ENCODE results near the gene STEAP4. TPM values are rescaled to one million over a fixed set of nuclear protein-coding genes. Genes with fewer than 3 reads are reported as not detected.
"Not testable (repeated sequence)": the region's sequence is repeated elsewhere in the genome, so short reads cannot be mapped to it uniquely, and the experiment has no call there.

STEAP4 gene
- total RNA-seq, 1 donor from 2014 or later = 0.39 TPM

DNA sequence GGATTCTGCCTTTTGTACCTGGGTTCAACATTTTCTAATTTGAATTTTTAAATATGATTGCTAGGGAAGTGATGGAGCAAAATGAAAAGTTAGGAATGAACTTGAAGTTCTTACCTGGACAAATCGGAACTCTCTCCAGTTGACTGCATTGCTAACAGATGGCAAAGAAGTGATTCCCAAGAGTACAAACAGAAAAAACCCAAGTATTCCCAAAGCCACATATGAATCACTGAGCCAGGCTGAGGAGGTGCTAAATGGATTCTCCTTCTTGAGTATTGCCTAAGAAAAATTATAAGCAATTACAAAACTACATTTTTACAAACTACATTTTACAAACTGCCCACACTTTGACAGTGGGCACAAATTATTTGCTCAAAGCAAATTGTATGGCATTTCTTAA is 25.9 kb downstream of the STEAP4 start:
- no peak overlapping the region for H3K27ac Mint-ChIP-seq
- H3K4me3 Mint-ChIP-seq (ENCODE audit: low read depth) = no peak overlapping the region
- DNase-seq (ENCODE audit: low spot score) = no peak
- H3K36me3 Mint-ChIP-seq (ENCODE audit: low read depth) = no peaks in the 10 kb centered on the region
- H3K4me1 Mint-ChIP-seq (ENCODE audit: low read depth) = no peaks in the 10 kb centered on the region
- H3K27me3 Mint-ChIP-seq (ENCODE audit: low read depth) = no peaks in the 10 kb centered on the region
- no peaks in the 10 kb centered on the region for H3K9me3 Mint-ChIP-seq
- intact Hi-C loops (cut with micrococcal nuclease) = no loop called here

- Mint-ChIP-seq H3K4me1 (ENCODE audit: low read depth) (no peaks in the 10 kb centered on the region), H3K36me3 (ENCODE audit: low read depth) (no peaks in the 10 kb centered on the region), H3K4me3 (ENCODE audit: low read depth) (no peak overlapping the region), H3K27me3 (ENCODE audit: low read depth) (no peaks in the 10 kb centered on the region), H3K9me3 (no peaks in the 10 kb centered on the region), H3K27ac (no peak overlapping the region)
- no peak for DNase-seq (ENCODE audit: low spot score)
- intact Hi-C loops (cut with micrococcal nuclease) = no loop called here
Measured at GRCh38 chr7:88279323-88279722, 27.4 kb downstream of the STEAP4 start.

- no peak overlapping the region for H3K4me3 Mint-ChIP-seq (ENCODE audit: low read depth)
- H3K4me1 Mint-ChIP-seq (ENCODE audit: low read depth) = no peaks in the 10 kb centered on the region
- intact Hi-C loops (cut with micrococcal nuclease) = no loop called here
- H3K27me3 Mint-ChIP-seq (ENCODE audit: low read depth) = no peaks in the 10 kb centered on the region
- H3K9me3 Mint-ChIP-seq = no peaks in the 10 kb centered on the region
- H3K36me3 Mint-ChIP-seq (ENCODE audit: low read depth) = no peaks in the 10 kb centered on the region
- H3K27ac Mint-ChIP-seq = no peak overlapping the region
- no peak for DNase-seq (ENCODE audit: low spot score)
Measured at GRCh38 chr7:88278881-88279280, 27.8 kb downstream of the STEAP4 start.

GRCh38 chr7:88276605-88277153 is 30.0 kb downstream of the STEAP4 start:
- Mint-ChIP-seq H3K4me3 (ENCODE audit: low read depth) (no peak overlapping the region), H3K27ac (no peak overlapping the region), H3K9me3 (no peaks in the 10 kb centered on the region), H3K27me3 (ENCODE audit: low read depth) (no peaks in the 10 kb centered on the region), H3K36me3 (ENCODE audit: low read depth) (no peaks in the 10 kb centered on the region), H3K4me1 (ENCODE audit: low read depth) (no peaks in the 10 kb centered on the region)
- no peak for DNase-seq (ENCODE audit: low spot score)
- intact Hi-C loops (cut with micrococcal nuclease) = no loop called here

DNA sequence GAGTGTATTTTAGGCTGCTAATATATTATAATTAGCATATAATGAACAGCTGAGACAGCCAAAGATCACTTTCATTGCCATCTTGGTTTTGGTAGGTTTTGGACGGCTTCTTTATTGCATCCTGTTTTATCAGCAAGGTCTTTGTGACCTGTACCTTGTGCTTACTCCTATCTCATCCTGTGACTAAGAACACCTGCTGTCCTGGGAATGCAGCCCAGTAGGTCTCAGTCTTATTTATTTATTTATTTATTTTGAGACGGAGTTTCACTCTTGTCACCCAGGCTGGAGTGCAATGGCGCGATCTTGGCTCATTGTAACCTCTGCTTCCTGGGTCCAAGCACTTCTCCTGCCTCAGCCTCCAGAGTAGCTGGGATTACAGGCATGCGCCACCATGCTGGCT is 31.8 kb downstream of the STEAP4 start:
- H3K4me1 Mint-ChIP-seq (ENCODE audit: low read depth) = not testable (repeated sequence)

DNA sequence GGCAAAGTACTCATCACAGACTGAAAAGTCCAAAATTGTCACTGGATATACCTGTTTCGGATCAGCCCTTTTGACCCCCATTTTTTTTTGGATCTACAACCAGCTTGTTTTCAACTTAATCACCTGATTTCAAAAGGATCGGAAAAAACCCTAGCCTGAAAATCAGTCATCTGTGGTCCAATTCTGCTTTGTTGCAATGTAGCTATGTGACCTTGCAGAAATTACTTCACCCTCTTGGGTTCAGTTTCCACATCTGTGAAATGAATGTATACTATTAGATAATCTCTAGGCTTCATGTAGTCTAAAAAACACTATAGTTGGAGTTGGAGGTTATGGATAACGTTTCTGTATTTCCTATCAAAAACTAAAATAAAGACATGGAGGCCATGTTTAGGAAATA is 37.1 kb downstream of the STEAP4 start:
- no peak overlapping the region for H3K27ac Mint-ChIP-seq
- H3K4me3 Mint-ChIP-seq (ENCODE audit: low read depth) = no peak overlapping the region
- no peak for DNase-seq (ENCODE audit: low spot score)
- intact Hi-C loops (cut with micrococcal nuclease) = no loop called here
- no peaks in the 10 kb centered on the region for H3K27me3 Mint-ChIP-seq (ENCODE audit: low read depth)
- H3K4me1 Mint-ChIP-seq (ENCODE audit: low read depth) = no peaks in the 10 kb centered on the region
- H3K9me3 Mint-ChIP-seq = no peaks in the 10 kb centered on the region
- no peaks in the 10 kb centered on the region for H3K36me3 Mint-ChIP-seq (ENCODE audit: low read depth)

More for the DNA sequence above, 31.8 kb downstream of the STEAP4 start:
- DNase-seq (ENCODE audit: low spot score); H3K27ac Mint-ChIP-seq; H3K27me3 Mint-ChIP-seq (ENCODE audit: low read depth); H3K9me3 Mint-ChIP-seq; H3K4me3 Mint-ChIP-seq (ENCODE audit: low read depth); intact Hi-C loops (cut with micrococcal nuclease); H3K36me3 Mint-ChIP-seq (ENCODE audit: low read depth): not testable (repeated sequence)

DNA sequence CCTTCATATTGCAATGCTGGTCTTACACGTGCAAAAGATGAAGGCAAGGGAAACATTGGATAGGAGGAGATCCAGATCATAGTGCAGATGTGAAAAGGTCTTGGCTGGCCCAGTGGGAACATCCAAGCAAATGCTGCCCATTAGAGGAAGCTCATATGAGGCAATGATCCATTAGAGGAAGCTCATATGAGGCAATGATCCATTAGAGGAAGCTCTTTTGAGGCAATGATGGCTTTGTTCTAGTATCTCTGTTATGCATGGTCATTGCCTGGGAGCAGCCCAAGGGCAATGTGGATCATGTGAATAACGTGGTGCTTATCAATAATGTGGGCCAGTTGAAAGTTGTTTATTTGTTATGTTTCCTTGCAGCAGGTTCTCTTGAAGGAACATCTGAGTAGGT is 37.8 kb downstream of the STEAP4 start:
- DNase-seq (ENCODE audit: low spot score) = no peak
- no peak overlapping the region for H3K4me3 Mint-ChIP-seq (ENCODE audit: low read depth)
- no peaks in the 10 kb centered on the region for H3K4me1 Mint-ChIP-seq (ENCODE audit: low read depth)
- no peak overlapping the region for H3K27ac Mint-ChIP-seq
- H3K9me3 Mint-ChIP-seq = no peaks in the 10 kb centered on the region
- H3K27me3 Mint-ChIP-seq (ENCODE audit: low read depth) = no peaks in the 10 kb centered on the region
- no peaks in the 10 kb centered on the region for H3K36me3 Mint-ChIP-seq (ENCODE audit: low read depth)
- intact Hi-C loops (cut with micrococcal nuclease) = no loop called here

DNA sequence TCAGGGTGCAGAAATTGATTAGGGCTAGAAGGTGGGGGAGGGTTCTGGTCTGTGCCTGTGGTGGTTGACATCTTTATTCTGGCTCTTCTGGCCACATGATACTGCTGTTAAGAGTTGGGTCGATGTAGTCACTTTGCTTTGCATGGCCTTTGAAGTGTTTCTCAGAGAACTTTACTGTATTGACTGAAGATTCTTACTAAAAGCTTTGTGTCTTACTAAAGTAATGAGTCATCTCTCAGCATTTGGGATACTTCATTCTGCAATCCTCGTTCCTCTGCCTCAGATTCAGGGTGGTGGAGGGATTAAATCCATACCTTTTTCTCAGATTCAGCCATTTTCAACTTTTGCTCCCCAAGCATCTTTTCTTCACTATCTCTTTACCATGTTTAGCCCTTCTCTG is 38.6 kb downstream of the STEAP4 start:
- no peak for DNase-seq (ENCODE audit: low spot score)
- H3K4me1 Mint-ChIP-seq (ENCODE audit: low read depth) = no peaks in the 10 kb centered on the region
- intact Hi-C loops (cut with micrococcal nuclease) = no loop called here
- no peak overlapping the region for H3K4me3 Mint-ChIP-seq (ENCODE audit: low read depth)
- H3K9me3 Mint-ChIP-seq = no peaks in the 10 kb centered on the region
- no peaks in the 10 kb centered on the region for H3K36me3 Mint-ChIP-seq (ENCODE audit: low read depth)
- no peaks in the 10 kb centered on the region for H3K27me3 Mint-ChIP-seq (ENCODE audit: low read depth)
- H3K27ac Mint-ChIP-seq = no peak overlapping the region

DNA sequence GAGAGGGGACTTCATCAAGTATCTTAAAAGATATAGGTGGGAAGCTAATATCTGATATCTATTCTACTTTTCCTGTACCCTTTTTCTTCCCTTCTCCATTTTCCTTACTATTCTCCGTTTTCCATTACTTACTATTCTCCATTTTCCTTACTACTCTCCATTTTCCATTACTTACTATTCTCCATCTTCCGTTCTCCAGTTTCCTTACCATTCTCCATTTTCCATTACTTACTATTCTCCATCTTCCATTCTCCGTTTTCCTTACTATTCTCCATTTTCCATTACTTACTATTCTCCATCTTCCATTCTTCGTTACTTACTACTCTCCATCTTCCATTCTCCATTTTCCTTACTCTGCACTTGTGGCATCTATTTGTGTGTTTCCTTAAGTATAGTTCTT is 39.3 kb downstream of the STEAP4 start:
- H3K4me1 Mint-ChIP-seq (ENCODE audit: low read depth) = no peaks in the 10 kb centered on the region
- no peaks in the 10 kb centered on the region for H3K9me3 Mint-ChIP-seq
- no peak overlapping the region for H3K27ac Mint-ChIP-seq
- no peak overlapping the region for H3K4me3 Mint-ChIP-seq (ENCODE audit: low read depth)
- intact Hi-C loops (cut with micrococcal nuclease) = no loop called here
- DNase-seq (ENCODE audit: low spot score) = no peak
- no peaks in the 10 kb centered on the region for H3K36me3 Mint-ChIP-seq (ENCODE audit: low read depth)
- peaks cover 2% of the 10 kb centered on the region for H3K27me3 Mint-ChIP-seq (ENCODE audit: low read depth)

DNA sequence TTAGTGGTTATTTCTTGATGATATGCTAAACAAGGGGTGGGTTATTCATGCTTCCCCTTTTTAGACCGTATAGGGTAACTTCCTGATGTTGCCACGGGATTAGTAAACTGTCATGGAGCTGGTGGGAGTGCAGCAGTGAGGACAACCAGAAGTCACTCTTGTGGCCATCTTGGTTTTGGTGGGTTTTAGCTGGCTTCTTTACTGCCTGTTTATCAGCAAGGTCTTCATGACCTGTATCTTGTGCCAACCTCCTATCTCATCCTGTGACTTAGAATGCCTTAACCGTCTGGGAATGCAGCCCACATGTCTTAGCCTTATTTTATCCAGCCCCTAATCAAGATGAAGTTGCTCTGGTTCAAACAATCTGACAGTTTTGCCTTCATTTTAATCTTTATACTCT is 41.7 kb downstream of the STEAP4 start:
- not testable (repeated sequence) for H3K36me3 Mint-ChIP-seq (ENCODE audit: low read depth)

GRCh38 chr7:88262562-88262961 is 44.1 kb downstream of the STEAP4 start:
- intact Hi-C loops (cut with micrococcal nuclease) = no loop called here
- no peaks in the 10 kb centered on the region for H3K4me1 Mint-ChIP-seq (ENCODE audit: low read depth)
- no peaks in the 10 kb centered on the region for H3K36me3 Mint-ChIP-seq (ENCODE audit: low read depth)
- no peak for DNase-seq (ENCODE audit: low spot score)
- peaks cover 16% of the 10 kb centered on the region for H3K27me3 Mint-ChIP-seq (ENCODE audit: low read depth)
- no peak overlapping the region for H3K4me3 Mint-ChIP-seq (ENCODE audit: low read depth)
- H3K9me3 Mint-ChIP-seq = no peaks in the 10 kb centered on the region
- no peak overlapping the region for H3K27ac Mint-ChIP-seq

More for the DNA sequence above, 41.7 kb downstream of the STEAP4 start:
- H3K4me1 Mint-ChIP-seq (ENCODE audit: low read depth); intact Hi-C loops (cut with micrococcal nuclease); H3K4me3 Mint-ChIP-seq (ENCODE audit: low read depth); H3K27ac Mint-ChIP-seq; H3K9me3 Mint-ChIP-seq; DNase-seq (ENCODE audit: low spot score): not testable (repeated sequence)
- peaks cover 11% of the 10 kb centered on the region for H3K27me3 Mint-ChIP-seq (ENCODE audit: low read depth)

- no peak overlapping the region for H3K4me3 Mint-ChIP-seq (ENCODE audit: low read depth)
- intact Hi-C loops (cut with micrococcal nuclease) = no loop called here
- DNase-seq (ENCODE audit: low spot score) = no peak
- no peak overlapping the region for H3K27ac Mint-ChIP-seq
- H3K27me3 Mint-ChIP-seq (ENCODE audit: low read depth) = peaks cover 19% of the 10 kb centered on the region
- H3K36me3 Mint-ChIP-seq (ENCODE audit: low read depth) = no peaks in the 10 kb centered on the region
- H3K9me3 Mint-ChIP-seq = no peaks in the 10 kb centered on the region
- H3K4me1 Mint-ChIP-seq (ENCODE audit: low read depth) = no peaks in the 10 kb centered on the region
Measured at GRCh38 chr7:88260719-88261118, 46.0 kb downstream of the STEAP4 start.

GRCh38 chr7:88259656-88260380 is 46.9 kb downstream of the STEAP4 start:
- intact Hi-C loops (cut with micrococcal nuclease) = no loop called here
- Mint-ChIP-seq H3K4me3 (ENCODE audit: low read depth) (no peak overlapping the region), H3K9me3 (no peaks in the 10 kb centered on the region), H3K4me1 (ENCODE audit: low read depth) (no peaks in the 10 kb centered on the region), H3K27me3 (ENCODE audit: low read depth) (peaks cover 19% of the 10 kb centered on the region), H3K36me3 (ENCODE audit: low read depth) (no peaks in the 10 kb centered on the region), H3K27ac (no peak overlapping the region)
- DNase-seq (ENCODE audit: low spot score) = no peak

All from activated T-helper 2 cell treated with anti-CD3 and anti-CD28 coated beads, Interferon-gamma antibody, Interleukin-2, Interleukin-4, amounts not matched to agents 10 μg/mL and 5 μg/mL and 100 μg/mL, durations not matched to agents 14 hours and 24 hours and 36 hours (primary cell).